HL-60/S4 (cell line): Measurements from ENCODE around the gene SPEM2.

Experiments
- in situ Hi-C: fragments of 300-500 bp; cut with MboI; formaldehyde crosslinking; loops from 2 replicates; pipeline ENCODE4 v1.14.3; 2022; ENCODE audit warnings: low sequenced_read_pairs

Gene SPEM2

DNA sequence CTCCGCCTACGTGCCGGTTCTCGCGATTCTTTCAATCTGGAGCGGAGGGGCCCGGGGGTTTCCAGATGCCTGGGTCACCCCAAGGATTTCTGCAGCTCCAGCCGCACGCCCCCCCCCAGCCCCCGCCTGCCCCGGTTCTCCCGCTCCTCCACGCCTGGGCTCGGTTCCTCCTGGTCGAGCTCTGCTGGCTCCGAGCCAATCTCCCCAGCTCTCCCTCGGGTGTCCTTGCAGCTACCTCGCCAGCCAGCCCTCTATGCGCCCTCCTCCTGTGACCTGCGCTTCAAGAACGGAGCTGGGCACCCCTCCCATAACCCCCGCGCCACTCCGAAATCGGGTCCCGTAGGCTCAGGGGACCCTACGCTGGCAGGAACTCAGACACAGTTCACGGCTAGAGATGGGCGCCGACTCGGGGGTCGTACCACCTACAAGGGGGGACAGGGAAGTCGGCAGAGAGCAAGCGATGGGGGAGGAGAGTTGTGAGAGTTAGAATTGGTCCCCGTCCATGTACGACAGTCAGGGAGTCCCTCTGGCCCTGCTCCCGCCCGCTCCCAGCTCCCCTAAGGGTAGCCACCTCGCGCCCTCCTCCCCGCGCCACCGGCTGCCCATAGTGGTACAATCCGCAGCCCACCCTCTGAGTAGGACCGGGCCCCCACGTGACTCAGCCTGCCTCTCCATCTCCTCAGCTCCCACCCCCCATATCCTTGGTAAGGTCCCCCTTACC is 14.9 kb downstream of the SPEM2 start:
- in situ Hi-C loops: no loop called here

DNA sequence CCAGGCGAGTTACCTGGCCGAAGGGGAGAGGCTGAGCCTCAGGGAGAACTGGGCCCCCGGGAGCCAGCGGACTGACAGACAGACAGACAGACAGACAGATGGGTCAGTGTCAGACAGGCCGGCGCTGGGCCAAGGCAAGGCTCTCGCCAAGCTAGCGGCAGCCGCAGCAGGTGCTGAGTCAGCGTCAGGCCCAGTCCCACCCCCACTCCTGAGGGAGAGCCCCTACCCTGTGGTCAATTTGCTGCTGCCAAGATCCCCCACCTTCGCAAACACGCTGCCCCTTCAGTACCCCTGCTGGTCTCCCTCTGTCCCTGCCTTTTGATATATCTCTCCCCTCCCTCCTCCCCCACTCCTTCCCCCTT is 15.4 kb downstream of the SPEM2 start:
- in situ Hi-C loops: no loop called here

DNA sequence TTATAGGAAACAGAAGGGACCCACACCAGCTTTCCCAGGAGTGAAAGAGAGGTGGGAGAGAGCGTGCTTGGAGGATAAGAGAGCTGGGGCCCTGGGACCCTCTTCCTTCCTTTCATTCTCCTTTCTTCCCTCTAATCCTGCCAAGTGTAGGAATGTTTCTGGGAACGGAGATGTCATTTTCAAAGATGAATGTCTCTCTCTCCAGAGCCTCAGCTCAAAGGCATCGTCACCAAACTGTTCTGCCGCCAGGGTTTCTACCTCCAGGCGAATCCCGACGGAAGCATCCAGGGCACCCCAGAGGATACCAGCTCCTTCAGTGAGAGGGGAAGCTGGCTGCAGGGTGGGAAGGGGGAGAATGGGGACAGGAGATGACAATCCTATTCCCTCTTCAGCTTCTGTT is 15.8 kb downstream of the SPEM2 start:
- in situ Hi-C loops: no loop called here

DNA sequence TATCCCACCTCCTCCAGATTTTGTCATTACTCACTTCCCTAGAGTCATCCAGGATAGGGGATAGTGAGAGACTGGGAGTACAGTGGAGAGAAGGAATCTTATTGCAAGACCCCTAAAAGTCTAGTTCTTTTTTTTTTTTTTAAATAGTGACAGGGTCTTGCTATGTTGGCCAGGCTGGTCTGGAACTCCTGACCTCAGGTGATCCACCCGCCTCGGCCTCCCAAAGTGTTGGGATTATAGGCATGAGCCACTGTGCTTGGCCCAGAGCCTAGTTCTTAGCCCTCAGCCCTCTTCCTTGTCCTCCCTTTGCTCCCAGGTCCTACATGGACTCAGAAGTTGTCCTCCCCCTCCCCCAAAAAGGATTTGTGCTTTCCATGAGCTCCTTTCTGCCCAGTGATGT is 16.7 kb downstream of the SPEM2 start:
- in situ Hi-C loops: no loop called here

DNA sequence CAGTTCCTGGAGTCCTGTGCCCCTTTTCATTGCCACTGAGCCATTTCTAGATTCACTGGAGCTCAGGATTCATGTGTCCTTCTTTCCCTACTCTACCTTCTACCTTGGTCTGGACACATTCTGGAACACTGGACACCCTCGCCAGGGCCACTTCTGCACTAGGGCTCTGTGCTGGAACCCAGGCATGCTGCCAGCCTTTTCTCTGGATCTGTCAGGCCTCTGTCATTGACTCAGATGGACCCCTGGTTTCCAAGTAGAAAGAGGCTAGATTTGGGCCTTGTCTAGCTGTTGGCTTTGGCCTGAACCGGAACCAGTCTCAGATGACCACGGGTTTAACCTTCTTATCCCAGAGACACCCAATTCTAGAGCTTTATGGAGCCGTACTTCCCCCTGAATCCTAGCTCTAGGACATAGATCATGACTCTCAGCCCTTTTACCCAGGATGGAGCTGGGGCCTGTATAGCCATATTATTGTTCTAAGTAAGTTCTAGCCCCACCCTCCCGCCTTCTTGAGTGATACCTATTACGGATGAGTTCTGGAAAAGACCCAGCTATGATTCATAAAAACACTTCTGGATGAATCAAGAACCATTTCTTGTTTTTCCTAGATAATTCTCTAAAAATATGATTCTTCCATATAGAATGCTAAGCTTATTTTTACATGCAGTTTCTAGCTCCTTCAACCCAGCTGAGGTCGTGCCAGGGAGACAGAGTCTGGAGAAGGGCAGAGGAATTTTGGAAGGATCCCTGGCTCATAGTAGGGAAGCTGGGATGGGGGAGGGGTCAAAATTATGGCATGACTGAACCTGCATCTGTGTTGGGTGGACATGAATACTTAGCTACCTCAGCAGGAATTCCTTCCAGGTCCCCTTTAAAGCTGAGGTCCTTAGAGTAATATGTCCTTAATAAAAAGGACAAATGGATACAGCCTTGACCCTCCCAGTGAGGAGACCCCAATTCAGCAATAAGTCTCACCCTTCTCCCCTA is 18.4 kb downstream of the SPEM2 start:
- in situ Hi-C loops: no loop called here

DNA sequence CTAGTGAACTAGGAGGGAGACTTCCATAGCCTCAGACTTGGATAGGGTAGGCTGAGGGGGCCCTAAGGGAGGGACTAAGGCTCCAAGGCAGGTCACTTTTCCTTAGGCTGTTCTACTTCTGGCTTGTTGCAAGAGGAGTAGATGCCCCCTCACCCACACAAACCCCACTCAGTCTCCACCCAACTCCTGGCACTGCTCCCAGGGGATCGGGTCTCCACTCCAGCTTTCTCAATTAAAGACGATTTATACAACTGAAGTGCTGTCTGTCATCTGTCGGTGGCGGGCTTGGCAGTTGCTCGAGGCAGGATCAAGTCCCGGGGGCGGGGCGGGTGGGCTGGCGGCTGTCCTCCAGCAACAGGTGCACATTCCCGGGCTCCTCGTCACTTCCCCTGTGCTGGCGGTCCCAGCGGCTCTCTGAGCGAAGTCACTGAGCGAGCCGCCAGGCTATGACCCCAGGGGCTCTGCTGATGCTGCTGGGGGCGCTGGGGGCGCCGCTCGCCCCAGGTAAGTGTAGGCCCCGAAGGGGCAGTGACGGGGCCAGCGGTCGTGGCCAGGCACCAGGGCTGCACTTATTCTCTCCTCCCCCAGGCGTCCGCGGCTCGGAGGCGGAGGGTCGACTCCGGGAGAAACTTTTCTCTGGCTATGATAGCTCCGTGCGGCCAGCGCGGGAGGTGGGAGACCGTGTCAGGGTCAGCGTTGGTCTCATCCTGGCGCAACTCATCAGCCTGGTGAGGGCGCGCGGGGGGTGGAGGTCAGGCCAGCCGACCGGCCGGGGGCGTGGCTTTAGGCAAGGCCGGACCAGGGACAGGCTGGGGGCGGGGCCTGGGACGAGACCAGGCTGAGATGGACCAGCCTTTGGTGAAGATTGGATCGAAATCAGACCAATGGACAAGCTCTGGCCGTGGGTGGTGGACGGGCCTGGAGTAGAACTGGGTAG is 19.5 kb downstream of the SPEM2 start, which contains the start of gene CHRNB1:
CHRNB1 (plus strand) TSS at position 380 of the 937 bp plus-strand sequence; CDS start at position 447, 67 bp downstream.
- in situ Hi-C loops: no loop called here

DNA sequence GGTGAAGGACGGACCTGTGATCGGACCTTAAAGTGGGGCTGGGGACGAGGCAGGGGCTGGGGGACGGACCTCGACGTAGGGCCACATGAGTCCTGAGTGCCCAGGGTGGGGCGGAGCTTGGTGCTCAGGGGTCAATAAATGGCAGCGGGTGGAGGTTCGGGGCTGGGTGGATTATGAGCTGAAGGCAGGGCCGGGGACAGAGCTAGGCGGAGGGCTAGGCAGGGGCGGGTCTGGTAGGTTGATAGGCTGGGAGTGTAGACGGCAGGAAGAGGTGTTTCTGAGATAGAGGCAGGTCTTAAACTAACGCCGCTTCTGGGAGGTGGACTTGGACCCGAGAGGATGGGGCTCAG is 20.2 kb downstream of the SPEM2 start:
- in situ Hi-C loops: no loop called here

DNA sequence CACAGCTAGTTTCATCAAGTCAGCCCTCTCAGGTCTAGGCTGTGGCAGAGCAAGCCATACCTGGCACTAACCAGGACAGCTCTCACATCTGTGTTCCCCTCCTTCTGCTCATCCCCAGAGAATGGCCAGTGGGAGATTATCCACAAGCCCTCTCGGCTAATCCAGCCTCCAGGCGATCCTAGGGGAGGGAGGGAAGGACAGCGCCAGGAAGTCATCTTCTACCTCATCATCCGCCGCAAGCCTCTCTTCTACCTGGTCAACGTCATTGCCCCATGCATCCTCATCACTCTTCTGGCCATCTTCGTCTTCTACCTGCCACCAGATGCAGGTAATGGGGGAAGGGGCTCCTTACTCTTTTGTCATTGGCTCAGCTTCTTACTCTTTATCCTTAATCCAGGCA is 23.0 kb downstream of the SPEM2 start:
- in situ Hi-C loops: no loop called here

DNA sequence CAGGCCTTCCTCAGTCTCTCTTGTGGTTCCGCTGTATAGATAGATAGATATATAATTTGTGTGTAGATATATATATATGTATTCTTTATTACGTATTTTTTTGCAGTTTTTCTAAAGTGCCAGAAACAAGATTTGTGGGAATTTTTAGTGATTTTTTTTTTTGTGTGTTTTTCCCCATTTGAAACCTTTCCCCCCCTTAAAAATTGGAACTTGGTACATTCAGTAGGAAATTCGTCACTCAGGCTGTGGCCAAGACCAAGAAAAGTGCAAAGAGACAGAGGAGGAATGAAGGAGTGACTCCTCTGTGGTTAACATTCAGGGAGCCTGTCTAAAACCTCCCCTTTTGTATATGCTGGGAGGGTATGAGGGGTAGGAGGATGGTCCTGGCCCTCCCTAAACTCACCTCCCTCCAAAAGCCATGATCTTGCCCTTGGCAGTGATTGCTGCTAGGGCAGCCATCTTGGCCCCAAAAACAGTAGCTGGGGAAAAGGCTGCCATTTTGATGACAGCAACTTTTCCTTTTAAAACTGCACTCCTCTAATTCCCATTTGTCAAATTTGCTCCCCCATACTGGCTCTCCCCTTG is 34.6 kb downstream of the SPEM2 start:
- in situ Hi-C loops: no loop called here

DNA sequence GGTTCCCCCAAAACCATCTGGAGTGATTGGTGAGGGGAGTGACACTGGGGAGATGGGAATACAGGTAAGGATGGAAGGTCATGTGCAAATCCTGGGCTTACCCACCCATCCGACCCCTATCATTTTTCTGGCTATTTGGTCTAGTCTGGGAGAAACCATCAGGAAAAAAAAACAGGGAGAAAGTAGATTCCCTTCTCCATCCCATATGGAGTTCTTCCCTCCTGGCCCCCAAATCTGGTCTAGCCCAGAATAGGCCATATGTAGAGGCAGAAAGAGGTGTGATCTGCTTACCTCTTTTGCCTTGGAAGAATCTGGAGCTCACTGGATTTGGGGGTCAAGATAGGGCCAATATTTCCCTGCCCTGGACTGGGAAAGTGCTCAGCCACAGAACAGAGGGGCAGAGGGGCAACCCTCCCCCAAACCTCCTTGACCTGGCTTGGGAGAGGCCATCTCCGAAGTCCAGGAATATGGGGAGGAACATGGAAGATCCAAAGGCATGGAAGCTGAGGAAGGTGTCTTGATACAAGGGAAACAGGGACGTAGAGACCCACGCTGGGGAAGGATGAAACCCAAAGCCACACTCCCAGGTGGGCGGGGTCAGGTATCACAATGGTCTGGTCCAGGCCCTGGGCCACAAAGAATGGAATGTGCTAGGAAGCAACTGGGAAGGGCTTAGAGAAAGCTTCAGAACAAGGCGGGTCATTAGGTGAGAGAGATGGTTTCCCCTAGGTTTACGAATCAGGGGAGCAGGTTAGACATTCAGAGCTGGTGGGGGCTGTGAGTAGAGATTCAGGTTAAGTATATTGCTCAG is 35.6 kb downstream of the SPEM2 start:
- in situ Hi-C loops: no loop called here

DNA sequence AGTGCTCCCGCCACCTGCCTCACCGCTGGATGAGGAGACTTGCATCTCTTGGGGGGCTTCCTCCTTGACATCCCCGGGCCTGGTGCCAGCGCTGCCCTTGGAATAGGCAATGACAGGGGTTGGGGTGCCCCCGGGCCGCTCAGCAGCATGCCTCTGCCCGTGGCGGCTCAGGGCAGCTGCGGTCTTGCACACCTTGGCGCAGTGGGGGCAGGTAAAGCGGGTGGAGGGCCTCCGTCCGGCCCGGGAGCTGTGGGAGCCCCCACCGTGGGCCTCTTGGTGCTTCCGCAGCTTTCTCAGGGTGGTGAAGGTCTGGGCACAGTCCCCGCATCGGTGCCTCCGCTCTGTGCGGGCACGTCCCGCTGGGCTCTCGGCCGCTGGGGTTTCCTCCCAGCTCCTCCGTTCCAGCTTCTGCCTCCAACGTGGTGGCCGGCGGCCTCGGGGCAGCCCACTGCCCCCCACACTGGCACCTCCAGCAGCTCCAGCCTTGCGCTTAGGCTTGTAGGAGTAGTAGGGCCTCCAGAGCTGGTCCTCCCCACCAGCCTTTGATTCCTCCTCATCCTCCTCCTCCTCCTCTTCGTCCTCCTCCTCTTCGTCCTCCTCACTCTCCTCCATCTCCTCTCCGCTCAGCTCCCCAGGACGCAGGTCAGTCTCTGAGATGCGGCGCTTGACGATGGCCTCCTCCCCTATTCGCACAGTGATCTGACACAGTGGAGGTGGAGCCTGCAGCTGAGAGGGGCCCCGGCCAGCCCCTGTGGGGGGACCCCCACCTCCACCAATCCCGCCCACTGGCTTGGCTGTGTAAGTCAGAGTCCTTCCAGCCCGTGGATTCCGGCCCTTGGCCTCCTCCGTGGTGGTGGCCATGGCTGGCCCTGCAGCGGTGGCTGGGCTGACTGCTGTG is 37.3 kb downstream of the SPEM2 start:
- in situ Hi-C loops: no loop called here

DNA sequence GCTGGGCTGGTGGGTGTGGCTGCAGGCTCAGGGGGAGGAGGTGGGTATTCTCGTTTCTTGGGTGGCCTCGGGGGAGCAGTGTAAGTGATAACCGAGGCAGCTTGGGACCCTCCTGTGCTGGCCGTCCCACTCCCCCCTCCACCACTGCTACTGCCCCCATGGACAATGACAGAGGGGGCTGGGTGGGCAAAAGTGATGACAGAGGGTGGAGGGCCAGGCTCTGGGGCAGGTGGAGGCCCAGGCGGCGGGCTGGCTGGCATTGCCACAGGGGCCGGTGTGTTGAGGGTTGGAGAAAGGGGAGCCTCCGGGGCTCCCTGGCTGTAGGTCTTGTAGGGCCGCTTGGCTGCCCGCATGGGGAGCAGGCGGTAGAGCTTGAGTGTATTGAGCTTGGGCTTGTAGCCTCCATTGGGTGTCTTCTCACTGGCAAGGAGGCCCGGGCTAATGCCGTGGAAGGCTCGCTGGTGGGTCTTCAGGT is 38.0 kb downstream of the SPEM2 start:
- in situ Hi-C loops: no loop called here

DNA sequence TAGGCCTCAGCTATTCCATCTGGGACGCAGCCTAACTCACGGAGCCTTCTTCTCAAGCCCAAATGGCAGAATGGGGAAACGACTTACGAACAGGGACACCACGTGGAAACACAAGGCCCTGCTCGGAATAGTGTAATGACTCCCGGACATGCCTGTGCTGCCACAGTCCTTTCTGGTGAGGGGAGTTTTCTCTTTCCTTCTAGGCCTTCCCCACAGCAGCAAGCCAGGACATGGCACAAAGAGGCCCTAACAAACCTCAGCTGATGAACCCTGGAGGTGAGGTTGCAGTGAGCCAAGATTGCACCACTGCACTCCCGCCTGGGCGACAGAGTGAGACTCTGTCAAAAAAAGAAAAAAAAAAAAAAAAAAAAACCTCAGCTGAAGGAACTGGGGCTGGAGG is 38.7 kb downstream of the SPEM2 start:
- in situ Hi-C loops: no loop called here

DNA sequence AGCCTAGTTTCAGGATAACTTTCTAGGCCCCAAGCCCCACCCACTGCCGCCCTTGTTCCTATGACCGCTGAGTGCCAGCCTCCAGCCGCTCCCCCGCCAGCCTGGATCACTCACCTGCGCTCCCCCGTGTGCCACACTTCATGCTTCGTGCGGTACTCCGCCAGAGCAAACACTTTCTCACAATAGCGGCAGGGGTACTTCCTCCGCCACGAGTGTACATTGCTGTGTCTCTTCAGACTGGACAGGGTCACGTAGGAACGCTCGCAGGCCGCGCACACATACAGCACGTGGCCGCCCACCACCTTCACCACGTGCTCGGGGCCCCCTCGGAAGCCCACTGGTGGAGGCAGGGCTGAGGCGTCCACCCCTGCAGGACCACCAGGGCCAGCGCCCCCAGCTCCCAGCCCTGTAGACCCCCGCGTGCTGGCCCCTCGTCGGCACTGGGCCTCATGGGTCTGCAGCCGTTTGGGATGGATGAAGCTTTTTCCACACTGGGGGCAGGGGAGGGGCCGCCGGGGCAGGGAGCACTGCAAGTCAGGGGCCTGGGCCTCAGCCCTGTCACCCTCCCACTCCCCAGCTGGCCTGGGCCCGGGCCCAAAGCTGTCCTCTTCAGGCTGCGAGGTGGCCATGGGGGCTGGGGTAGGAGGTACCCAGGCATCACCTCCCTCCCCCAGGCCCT is 40.3 kb downstream of the SPEM2 start:
- in situ Hi-C loops: no loop called here

DNA sequence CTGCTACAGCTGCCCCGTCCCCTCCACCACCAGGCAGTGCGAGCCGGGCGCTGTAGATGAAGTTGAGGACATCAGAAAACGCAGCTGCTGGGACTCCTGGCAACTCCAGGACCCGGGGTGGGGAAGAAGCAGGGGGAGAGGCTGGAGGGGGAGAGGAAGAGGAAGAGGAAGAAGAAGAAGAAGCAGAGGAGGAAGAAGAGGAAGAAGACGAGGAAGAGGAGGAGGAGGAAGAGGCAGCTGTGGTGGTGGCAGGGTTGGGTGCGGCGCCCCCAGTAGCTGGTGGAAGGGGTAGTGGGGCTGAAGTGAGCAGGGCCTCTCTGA is 40.9 kb downstream of the SPEM2 start:
- in situ Hi-C loops: no loop called here

DNA sequence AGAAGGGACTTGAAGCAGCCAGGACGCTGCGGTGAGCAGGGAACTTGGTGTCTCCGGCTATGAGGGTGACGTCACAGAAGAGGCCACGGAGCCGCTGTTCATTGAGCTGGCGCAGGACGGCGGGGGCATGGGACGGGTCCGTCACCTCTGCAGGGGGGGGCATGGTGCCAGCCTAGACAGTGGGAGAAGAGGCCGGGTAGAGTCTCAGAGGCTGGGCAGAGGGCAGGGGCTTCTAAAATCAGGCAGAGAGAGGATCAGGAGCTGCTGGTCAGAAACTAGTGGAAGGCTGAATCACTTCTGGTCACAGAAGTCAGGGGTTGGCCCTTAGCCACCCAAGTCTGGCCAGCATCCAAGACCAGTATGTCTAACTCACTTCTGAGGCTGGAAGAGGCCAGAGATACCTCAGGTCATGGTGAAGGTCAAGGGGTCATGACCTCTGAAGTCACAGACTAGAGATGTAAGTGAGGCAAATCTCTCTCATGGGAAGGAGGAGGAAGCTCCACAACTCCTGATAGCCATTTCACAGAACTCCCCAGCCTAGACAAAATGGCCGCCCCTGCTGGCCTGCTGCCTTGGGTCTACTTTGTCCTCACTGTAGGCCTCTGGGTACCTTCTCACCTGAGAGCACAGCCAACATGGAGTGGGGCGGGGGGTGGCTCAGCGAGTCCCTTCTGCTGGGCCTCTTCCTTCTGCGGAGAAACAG is 41.4 kb downstream of the SPEM2 start:
- in situ Hi-C loops: no loop called here

DNA sequence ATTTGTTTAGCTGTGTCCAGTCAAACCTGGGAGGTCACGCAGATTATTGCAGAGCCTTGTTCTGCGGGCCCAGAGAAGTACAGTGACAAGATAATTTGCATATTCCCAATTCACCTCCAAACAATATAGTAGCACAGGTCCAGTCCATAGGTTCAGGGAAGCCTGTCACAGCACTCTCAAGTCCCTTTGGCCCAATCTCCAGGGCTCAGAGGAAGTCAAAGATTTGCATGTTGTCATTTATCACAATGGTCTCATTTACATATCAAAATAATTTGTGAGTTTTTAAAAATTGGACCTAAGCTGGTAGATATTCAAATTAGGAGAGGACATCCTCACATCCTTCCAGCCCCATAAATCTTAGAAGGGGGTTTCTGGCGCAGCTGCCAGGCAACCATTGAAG is 42.1 kb downstream of the SPEM2 start:
- in situ Hi-C loops: no loop called here

DNA sequence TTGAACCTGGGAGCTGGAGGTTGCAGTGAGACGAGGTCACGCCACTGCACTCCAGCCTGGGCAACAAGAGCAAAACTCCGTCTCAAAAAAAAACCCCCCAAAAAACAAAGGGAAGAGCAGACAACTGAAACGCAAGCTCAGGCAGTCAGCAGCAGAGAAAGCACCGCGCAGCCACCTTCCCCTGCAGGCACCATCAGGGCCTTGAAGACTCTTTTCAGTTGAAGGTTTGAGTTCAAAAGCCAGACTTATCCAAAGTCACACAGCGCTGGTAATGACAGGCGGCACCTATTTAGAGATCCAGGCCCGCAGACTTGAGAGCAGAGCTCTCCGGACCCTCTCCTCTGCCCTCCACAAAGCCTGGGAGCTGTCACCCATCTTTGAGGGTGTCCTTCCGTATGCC is 42.9 kb downstream of the SPEM2 start:
- in situ Hi-C loops: no loop called here
